Activated T-helper 2 cell treated with anti-CD3 and anti-CD28 coated beads, Interferon-gamma antibody, Interleukin-2, Interleukin-4, amounts not matched to agents 10 μg/mL and 5 μg/mL and 100 μg/mL, durations not matched to agents 14 hours and 24 hours and 36 hours (primary cell): ENCODE data around the gene EYS. TPM values are rescaled to one million over a fixed set of nuclear protein-coding genes. Genes with fewer than 3 reads are reported as not detected.
"Not testable (repeated sequence)": the region's sequence is repeated elsewhere in the genome, so short reads cannot be mapped to it uniquely, and the experiment has no call there.

Experiments used
- DNase-seq: peaks from one replicate; pipeline ENCODE4 v3.0.0; 2021; ENCODE audit warnings: low spot score
- H3K27ac Mint-ChIP-seq: one replicate; pipeline ENCODE4 v1.8.0; 2021; ENCODE audit warnings: mixed read lengths
- H3K27me3 Mint-ChIP-seq: one replicate; pipeline ENCODE4 v1.8.0; 2021; ENCODE audit warnings: low read depth, mixed read lengths
- H3K36me3 Mint-ChIP-seq: one replicate; pipeline ENCODE4 v1.8.0; 2021; ENCODE audit warnings: low read depth, mixed read lengths
- H3K4me1 Mint-ChIP-seq: one replicate; pipeline ENCODE4 v1.8.0; 2021; ENCODE audit warnings: low read depth, mixed read lengths
- H3K4me3 Mint-ChIP-seq: one replicate; pipeline ENCODE4 v1.8.0; 2021; ENCODE audit warnings: low read depth, mild to moderate bottlenecking, moderate library complexity, mixed read lengths
- H3K9me3 Mint-ChIP-seq: one replicate; pipeline ENCODE4 v1.8.0; 2021; ENCODE audit warnings: mixed read lengths
- intact Hi-C: fragments of 100-400 bp; cut with micrococcal nuclease; formaldehyde crosslinking; loops from one replicate; pipeline ENCODE4 v1.15.1; 2023
- total RNA-seq: library from RNA; stranded (reverse); gene quantifications from 2 replicates; pipeline ENCODE4 v1.2.3, GENCODE V29; 2022

EYS gene
- total RNA-seq, 1 donor from 2014 or later = not detected

- no peak for DNase-seq
- H3K27ac Mint-ChIP-seq = no peak overlapping the region
- no peaks in the 10 kb centered on the region for H3K36me3 Mint-ChIP-seq
- no peak overlapping the region for H3K4me3 Mint-ChIP-seq
- intact Hi-C loops = no loop called here
- no peaks in the 10 kb centered on the region for H3K4me1 Mint-ChIP-seq
- no peaks in the 10 kb centered on the region for H3K27me3 Mint-ChIP-seq
- no peaks in the 10 kb centered on the region for H3K9me3 Mint-ChIP-seq
Measured at GRCh38 chr6:63985223-63985622, 1721.8 kb downstream of the EYS start.

- Mint-ChIP-seq H3K4me1 (no peaks in the 10 kb centered on the region), H3K9me3 (no peaks in the 10 kb centered on the region), H3K27ac (no peak overlapping the region), H3K4me3 (no peak overlapping the region), H3K27me3 (no peaks in the 10 kb centered on the region), H3K36me3 (no peaks in the 10 kb centered on the region)
- DNase-seq = no peak
- intact Hi-C loops = no loop called here
Measured at GRCh38 chr6:63975699-63976098, 1731.3 kb downstream of the EYS start.

- Mint-ChIP-seq H3K36me3 (no peaks in the 10 kb centered on the region), H3K27ac (no peak overlapping the region), H3K9me3 (no peaks in the 10 kb centered on the region), H3K27me3 (no peaks in the 10 kb centered on the region), H3K4me1 (no peaks in the 10 kb centered on the region), H3K4me3 (no peak overlapping the region)
- DNase-seq = no peak
- intact Hi-C loops = no loop called here
Measured at GRCh38 chr6:63968650-63969049, 1738.4 kb downstream of the EYS start.

- H3K9me3 Mint-ChIP-seq = no peaks in the 10 kb centered on the region
- no peaks in the 10 kb centered on the region for H3K4me1 Mint-ChIP-seq
- no peak overlapping the region for H3K4me3 Mint-ChIP-seq
- no peak overlapping the region for H3K27ac Mint-ChIP-seq
- no peak for DNase-seq
- intact Hi-C loops = no loop called here
- no peaks in the 10 kb centered on the region for H3K27me3 Mint-ChIP-seq
- H3K36me3 Mint-ChIP-seq = no peaks in the 10 kb centered on the region
Measured at GRCh38 chr6:63964366-63964765, 1742.7 kb downstream of the EYS start.

- Mint-ChIP-seq H3K9me3 (no peaks in the 10 kb centered on the region), H3K4me3 (no peak overlapping the region), H3K36me3 (no peaks in the 10 kb centered on the region), H3K27ac (no peak overlapping the region), H3K4me1 (no peaks in the 10 kb centered on the region), H3K27me3 (no peaks in the 10 kb centered on the region)
- intact Hi-C loops = no loop called here
- no peak for DNase-seq
Measured at GRCh38 chr6:63963769-63964315, 1743.2 kb downstream of the EYS start.

GRCh38 chr6:63953336-63954021, 1753.5 kb downstream of the EYS start:
- H3K27ac Mint-ChIP-seq, H3K36me3 Mint-ChIP-seq, H3K4me3 Mint-ChIP-seq, H3K4me1 Mint-ChIP-seq, H3K9me3 Mint-ChIP-seq, H3K27me3 Mint-ChIP-seq, intact Hi-C loops, DNase-seq: not testable (repeated sequence)

GRCh38 chr6:63947792-63948529, 1759.1 kb downstream of the EYS start:
- Mint-ChIP-seq H3K4me1 (no peaks in the 10 kb centered on the region), H3K4me3 (no peak overlapping the region), H3K9me3 (no peaks in the 10 kb centered on the region), H3K36me3 (no peaks in the 10 kb centered on the region), H3K27ac (no peak overlapping the region), H3K27me3 (no peaks in the 10 kb centered on the region)
- DNase-seq = no peak
- intact Hi-C loops = no loop called here

- Mint-ChIP-seq H3K27me3 (no peaks in the 10 kb centered on the region), H3K9me3 (no peaks in the 10 kb centered on the region), H3K4me3 (no peak overlapping the region), H3K36me3 (no peaks in the 10 kb centered on the region), H3K27ac (no peak overlapping the region), H3K4me1 (no peaks in the 10 kb centered on the region)
- no peak for DNase-seq
- intact Hi-C loops = no loop called here
Measured at GRCh38 chr6:63945987-63946386, 1761.0 kb downstream of the EYS start.

GRCh38 chr6:63943826-63944225, 1763.2 kb downstream of the EYS start:
- intact Hi-C loops = no loop called here
- no peak for DNase-seq
- H3K4me1 Mint-ChIP-seq = no peaks in the 10 kb centered on the region
- H3K27ac Mint-ChIP-seq = no peak overlapping the region
- no peaks in the 10 kb centered on the region for H3K9me3 Mint-ChIP-seq
- H3K36me3 Mint-ChIP-seq = no peaks in the 10 kb centered on the region
- no peak overlapping the region for H3K4me3 Mint-ChIP-seq
- H3K27me3 Mint-ChIP-seq = no peaks in the 10 kb centered on the region

- intact Hi-C loops = no loop called here
Measured at GRCh38 chr6:63941747-63942470, 1765.1 kb downstream of the EYS start.

GRCh38 chr6:63940056-63940455, 1767.0 kb downstream of the EYS start:
- DNase-seq = no peak
- intact Hi-C loops = no loop called here

More at GRCh38 chr6:63941747-63942470, 1765.1 kb downstream of the EYS start:
- Mint-ChIP-seq H3K9me3 (no peaks in the 10 kb centered on the region), H3K27me3 (no peaks in the 10 kb centered on the region), H3K27ac (no peak overlapping the region), H3K36me3 (no peaks in the 10 kb centered on the region), H3K4me1 (no peaks in the 10 kb centered on the region), H3K4me3 (no peak overlapping the region)
- no peak for DNase-seq

GRCh38 chr6:63936399-63936798, 1770.6 kb downstream of the EYS start:
- intact Hi-C loops = no loop called here
- H3K9me3 Mint-ChIP-seq = no peaks in the 10 kb centered on the region
- no peaks in the 10 kb centered on the region for H3K27me3 Mint-ChIP-seq
- no peaks in the 10 kb centered on the region for H3K4me1 Mint-ChIP-seq
- DNase-seq = no peak
- H3K27ac Mint-ChIP-seq = no peak overlapping the region
- H3K36me3 Mint-ChIP-seq = no peaks in the 10 kb centered on the region
- no peak overlapping the region for H3K4me3 Mint-ChIP-seq

More at GRCh38 chr6:63940056-63940455, 1767.0 kb downstream of the EYS start:
- no peaks in the 10 kb centered on the region for H3K9me3 Mint-ChIP-seq
- no peaks in the 10 kb centered on the region for H3K27me3 Mint-ChIP-seq
- H3K4me1 Mint-ChIP-seq = no peaks in the 10 kb centered on the region
- no peaks in the 10 kb centered on the region for H3K36me3 Mint-ChIP-seq
- no peak overlapping the region for H3K4me3 Mint-ChIP-seq
- no peak overlapping the region for H3K27ac Mint-ChIP-seq

GRCh38 chr6:63935732-63936131, 1771.3 kb downstream of the EYS start:
- intact Hi-C loops = no loop called here
- Mint-ChIP-seq H3K27ac (no peak overlapping the region), H3K4me1 (no peaks in the 10 kb centered on the region), H3K27me3 (no peaks in the 10 kb centered on the region), H3K4me3 (no peak overlapping the region), H3K36me3 (no peaks in the 10 kb centered on the region), H3K9me3 (no peaks in the 10 kb centered on the region)
- DNase-seq = no peak
